NCI-H446 (cell line): Measurements from ENCODE around the gene ZFPM1.
"Not testable (repeated sequence)": the region's sequence is repeated elsewhere in the genome, so short reads cannot be mapped to it uniquely, and the experiment has no call there.

Experiments used
- DNase-seq, 2 experiments: peaks; one replicate each; lab custom pipeline; 2025; lab: John Stamatoyannopoulos, UW

Gene ZFPM1

GRCh38 chr16:88512728-88513696 lies 59.9 kb downstream of the ZFPM1 start:
- no peak for DNase-seq

GRCh38 chr16:88514070-88514469 lies 61.0 kb downstream of the ZFPM1 start:
- no peak for DNase-seq

- DNase-seq = no peak
Measured at GRCh38 chr16:88514526-88515232, 61.6 kb downstream of the ZFPM1 start.

GRCh38 chr16:88515371-88515770 lies 62.3 kb downstream of the ZFPM1 start:
- no peak for DNase-seq

- no peak for DNase-seq
Measured at GRCh38 chr16:88515925-88516594, 63.0 kb downstream of the ZFPM1 start.

GRCh38 chr16:88516601-88517061 lies 63.6 kb downstream of the ZFPM1 start:
- no peak for DNase-seq

- not testable (repeated sequence) for DNase-seq
Measured at GRCh38 chr16:88517208-88517774, 64.2 kb downstream of the ZFPM1 start.

- not testable (repeated sequence) for DNase-seq
Measured at GRCh38 chr16:88518411-88519111, 65.5 kb downstream of the ZFPM1 start.

GRCh38 chr16:88519240-88519639 lies 66.2 kb downstream of the ZFPM1 start:
- DNase-seq = no peak

- DNase-seq = no peak
Measured at GRCh38 chr16:88519938-88520653, 67.0 kb downstream of the ZFPM1 start.

GRCh38 chr16:88521674-88522073 lies 68.6 kb downstream of the ZFPM1 start:
- no peak for DNase-seq

GRCh38 chr16:88522276-88522949 lies 69.3 kb downstream of the ZFPM1 start:
- no peak for DNase-seq

GRCh38 chr16:88523309-88524161 lies 70.5 kb downstream of the ZFPM1 start:
- DNase-seq = no peak

- no peak for DNase-seq
Measured at GRCh38 chr16:88524274-88524972, 71.3 kb downstream of the ZFPM1 start.

- DNase-seq = no peak
Measured at GRCh38 chr16:88524973-88525662, 72.0 kb downstream of the ZFPM1 start.

GRCh38 chr16:88525663-88525990 lies 72.5 kb downstream of the ZFPM1 start:
- DNase-seq = no peak

GRCh38 chr16:88526008-88526905 lies 73.2 kb downstream of the ZFPM1 start:
- DNase-seq = no peak
